SU-DHL-6 (cell line): Measurements from ENCODE around the gene TLR6.

Source experiments
- H2AFZ ChIP-seq: fragments of 200-600 bp; sonication (generic); 2 replicates; pipeline ENCODE4 v1.6.1; 2014; ENCODE audit warnings: low read depth, mild to moderate bottlenecking, moderate library complexity, mixed read lengths, antibody characterized with exemption, low read length; ENCODE audit not compliant: severe bottlenecking
- H3F3A ChIP-seq: fragments of 200-600 bp; shearing (Covaris generic); 2 replicates; pipeline ENCODE4 v1.6.0; 2016; ENCODE audit warnings: antibody characterized with exemption, mild to moderate bottlenecking; ENCODE audit not compliant: insufficient read depth
- H3K27ac ChIP-seq: fragments of 200-600 bp; sonication (generic); 2 replicates; pipeline ENCODE4 v1.5.1; 2016; ENCODE audit warnings: low read depth, mild to moderate bottlenecking, low read length, moderate library complexity, mixed read lengths
- H3K27me3 ChIP-seq: fragments of 200-600 bp; sonication (generic), shearing (Covaris generic); 2 replicates; pipeline ENCODE4 v1.6.0; 2014; ENCODE audit warnings: mild to moderate bottlenecking, low read length
- H3K36me3 ChIP-seq: fragments of 200-600 bp; sonication (generic); 2 replicates; pipeline ENCODE4 v1.6.1; 2014; ENCODE audit warnings: mild to moderate bottlenecking, low read length, mixed read lengths
- H3K4me2 ChIP-seq: fragments of 300-600, 200-600 bp; shearing (Covaris generic), sonication (generic); 2 replicates; pipeline ENCODE4 v1.6.0; 2014; ENCODE audit warnings: low read length, low read depth, mild to moderate bottlenecking; ENCODE audit not compliant: poor library complexity, severe bottlenecking
- H3K4me3 ChIP-seq: fragments of 200-600 bp; sonication (generic); 2 replicates; pipeline ENCODE4 v1.5.1; 2014; ENCODE audit warnings: antibody characterized with exemption, low read length, mild to moderate bottlenecking, mixed read lengths; ENCODE audit not compliant: insufficient read depth, poor library complexity, severe bottlenecking
- H3K79me2 ChIP-seq: fragments of 200-600 bp; sonication (generic); 2 replicates; pipeline ENCODE4 v1.6.1; 2014; ENCODE audit warnings: mild to moderate bottlenecking, low read length, moderate library complexity; ENCODE audit not compliant: insufficient read depth
- H3K9ac ChIP-seq: fragments of 200-600 bp; sonication (generic); 2 replicates; pipeline ENCODE4 v1.7.0; 2014; ENCODE audit warnings: mild to moderate bottlenecking, low read length
- H3K9me2 ChIP-seq: fragments of 200-600 bp; sonication (generic); replicated peaks from 2 replicates; pipeline ENCODE4 v1.6.1; 2014; ENCODE audit warnings: low read length; ENCODE audit not compliant: insufficient read depth
- H3K9me3 ChIP-seq: fragments of 200-600 bp; sonication (generic); 2 replicates; pipeline ENCODE4 v1.6.1; 2014; ENCODE audit warnings: low read length, mixed read lengths; ENCODE audit not compliant: insufficient read depth
- H4K20me1 ChIP-seq: fragments of 200-600 bp; sonication (generic); 2 replicates; pipeline ENCODE4 v1.6.1; 2014; ENCODE audit warnings: low read depth, mild to moderate bottlenecking, antibody characterized with exemption, low read length, moderate library complexity, mixed read lengths
- EZH2phosphoT487 ChIP-seq: fragments of 200-600 bp; sonication (generic), shearing (Covaris generic); conservative IDR thresholded peaks from 2 replicates; pipeline ENCODE4 v1.6.1; 2018; ENCODE audit warnings: mild to moderate bottlenecking, antibody characterized with exemption, low read length, moderate library complexity, mixed read lengths
- TF ChIP-seq, protein P1 (sequence below): fragments of 200-600 bp; sonication (generic); IDR thresholded peaks from one replicate; pipeline ENCODE4 v1.5.1; 2017; ENCODE audit warnings: antibody characterized with exemption, mild to moderate bottlenecking, low read length, moderate library complexity; ENCODE audit not compliant: insufficient read depth, poor library complexity, severe bottlenecking

TLR6 gene

DNA sequence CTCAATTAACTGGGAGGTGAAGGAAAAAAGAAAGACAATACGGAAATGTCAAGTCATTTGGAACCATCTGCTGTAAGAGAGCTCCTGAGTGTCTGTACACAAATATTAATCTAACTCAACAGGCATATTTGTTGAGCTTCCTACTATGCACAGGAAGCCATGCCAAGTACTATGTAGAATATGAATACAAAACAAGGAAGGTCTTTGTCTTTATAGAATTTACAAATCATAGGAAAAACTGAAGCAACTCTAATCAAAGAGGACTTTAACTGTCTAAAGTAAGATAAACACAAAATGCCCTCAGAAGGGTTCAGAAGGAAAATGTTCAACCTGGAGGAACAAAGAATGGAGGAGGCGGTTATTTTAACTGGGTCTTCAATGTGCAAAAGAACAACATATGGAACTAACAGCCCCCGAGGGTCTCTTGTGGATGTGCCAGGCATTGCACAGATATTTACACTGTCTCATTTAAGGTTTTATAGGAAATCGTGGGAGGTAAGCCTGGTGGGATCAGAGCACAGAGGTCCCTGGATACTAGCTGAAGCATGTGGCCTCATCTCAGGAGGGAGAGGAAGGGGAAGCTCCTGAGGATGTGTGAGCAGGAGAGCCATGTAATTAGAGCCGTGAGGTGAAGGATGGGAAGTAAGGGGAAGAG, 16.8 kb upstream of the TLR6 start:
- TF ChIP-seq, protein P1, sequence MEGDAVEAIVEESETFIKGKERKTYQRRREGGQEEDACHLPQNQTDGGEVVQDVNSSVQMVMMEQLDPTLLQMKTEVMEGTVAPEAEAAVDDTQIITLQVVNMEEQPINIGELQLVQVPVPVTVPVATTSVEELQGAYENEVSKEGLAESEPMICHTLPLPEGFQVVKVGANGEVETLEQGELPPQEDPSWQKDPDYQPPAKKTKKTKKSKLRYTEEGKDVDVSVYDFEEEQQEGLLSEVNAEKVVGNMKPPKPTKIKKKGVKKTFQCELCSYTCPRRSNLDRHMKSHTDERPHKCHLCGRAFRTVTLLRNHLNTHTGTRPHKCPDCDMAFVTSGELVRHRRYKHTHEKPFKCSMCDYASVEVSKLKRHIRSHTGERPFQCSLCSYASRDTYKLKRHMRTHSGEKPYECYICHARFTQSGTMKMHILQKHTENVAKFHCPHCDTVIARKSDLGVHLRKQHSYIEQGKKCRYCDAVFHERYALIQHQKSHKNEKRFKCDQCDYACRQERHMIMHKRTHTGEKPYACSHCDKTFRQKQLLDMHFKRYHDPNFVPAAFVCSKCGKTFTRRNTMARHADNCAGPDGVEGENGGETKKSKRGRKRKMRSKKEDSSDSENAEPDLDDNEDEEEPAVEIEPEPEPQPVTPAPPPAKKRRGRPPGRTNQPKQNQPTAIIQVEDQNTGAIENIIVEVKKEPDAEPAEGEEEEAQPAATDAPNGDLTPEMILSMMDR = no peak
- TF ChIP-seq EZH2phosphoT487 = no peak
- no peaks in the 10 kb centered on the region for H3K27me3 ChIP-seq
- no peak overlapping the region for H3K27ac ChIP-seq
- H3K9ac ChIP-seq = no peak overlapping the region
- H3K9me2 ChIP-seq = no peaks in the 10 kb centered on the region
- no peaks in the 10 kb centered on the region for H3K9me3 ChIP-seq
- no peaks in the 10 kb centered on the region; the same call in 1 of the 2 replicates for H3F3A ChIP-seq
- H2AFZ ChIP-seq = no peak overlapping the region
- no peak overlapping the region for H3K4me2 ChIP-seq
- H4K20me1 ChIP-seq = no peaks in the 10 kb centered on the region
- H3K36me3 ChIP-seq = no peaks in the 10 kb centered on the region
- H3K79me2 ChIP-seq = no peaks in the 10 kb centered on the region
- no peak overlapping the region for H3K4me3 ChIP-seq

DNA sequence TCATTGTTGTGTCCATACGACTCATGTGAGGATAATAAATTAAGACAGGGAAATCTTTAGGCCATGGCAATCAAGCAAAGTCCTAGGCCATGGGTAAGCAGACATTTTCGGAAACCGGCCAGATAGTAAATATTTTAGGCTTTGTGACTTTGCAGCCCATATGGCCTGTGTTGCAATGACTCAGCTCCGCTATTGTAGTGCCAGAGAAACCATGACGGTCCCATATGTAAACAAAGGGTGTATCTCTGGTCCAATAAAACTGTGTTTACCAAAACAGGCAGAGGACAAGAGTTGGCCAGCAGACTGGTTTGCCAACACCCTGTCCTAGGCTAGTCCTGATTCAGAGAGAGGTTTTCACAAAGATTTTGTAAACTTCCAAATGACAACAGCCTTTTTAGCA, 16.0 kb upstream of the TLR6 start:
- no peaks in the 10 kb centered on the region for H3K79me2 ChIP-seq
- H3K9ac ChIP-seq = no peak overlapping the region
- no peaks in the 10 kb centered on the region for H3K36me3 ChIP-seq
- no peaks in the 10 kb centered on the region for H3K9me2 ChIP-seq
- H4K20me1 ChIP-seq = no peaks in the 10 kb centered on the region
- TF ChIP-seq EZH2phosphoT487 = no peak
- TF ChIP-seq, protein P1 = no peak
- H3K4me3 ChIP-seq = no peak overlapping the region
- no peak overlapping the region for H2AFZ ChIP-seq
- no peaks in the 10 kb centered on the region for H3K9me3 ChIP-seq
- H3F3A ChIP-seq = no peaks in the 10 kb centered on the region; the same call in 1 of the 2 replicates
- no peaks in the 10 kb centered on the region for H3K27me3 ChIP-seq
- no peak overlapping the region for H3K4me2 ChIP-seq
- H3K27ac ChIP-seq = no peak overlapping the region

DNA sequence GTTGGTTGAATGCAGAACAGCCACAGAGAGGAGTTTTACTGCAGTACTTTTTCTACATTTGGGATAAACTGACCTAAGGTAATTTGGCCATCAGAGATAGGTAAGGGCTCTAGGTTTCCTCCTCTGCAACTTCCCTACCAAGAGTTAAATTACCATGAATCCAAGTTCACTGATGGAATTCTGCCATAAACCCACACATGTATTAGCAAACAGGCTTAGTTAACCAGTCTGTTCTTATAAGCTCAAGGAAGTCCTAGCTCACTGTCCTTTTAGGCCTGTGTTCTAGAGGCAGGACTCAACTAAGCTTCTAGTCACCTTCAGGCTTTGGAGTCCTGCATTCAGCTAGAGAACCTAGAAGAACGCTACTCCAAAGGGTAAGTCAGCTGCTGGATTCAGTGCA, 15.0 kb upstream of the TLR6 start:
- no peak overlapping the region for H3K27ac ChIP-seq
- H3K79me2 ChIP-seq = no peaks in the 10 kb centered on the region

More for the DNA sequence above, 15.0 kb upstream of the TLR6 start:
- Histone ChIP-seq H2AFZ (no peak overlapping the region), H3F3A (peaks cover 7% of the 10 kb centered on the region; the same call in 1 of the 2 replicates), H3K4me3 (no peak overlapping the region), H3K9me3 (no peaks in the 10 kb centered on the region), H3K9ac (no peak overlapping the region), H3K27me3 (no peaks in the 10 kb centered on the region), H3K4me2 (no peak overlapping the region), H3K36me3 (no peaks in the 10 kb centered on the region), H3K9me2 (no peaks in the 10 kb centered on the region), H4K20me1 (no peaks in the 10 kb centered on the region)
- TF ChIP-seq EZH2phosphoT487 = no peak
- TF ChIP-seq, protein P1 = no peak
